ENCODE measurements around the gene FGD3. TPM values are rescaled to one million over a fixed set of nuclear protein-coding genes. Genes with fewer than 3 reads are reported as not detected.

The FGD3 gene
- total RNA-seq = not detected in 2 replicates

GRCh38 chr9:92947268-92948037, at the start of gene FGD3:
Gene FGD3 (plus strand): TSS chr9:92947523. CDS start chr9:92976257, 28,734 bp downstream.

DNA sequence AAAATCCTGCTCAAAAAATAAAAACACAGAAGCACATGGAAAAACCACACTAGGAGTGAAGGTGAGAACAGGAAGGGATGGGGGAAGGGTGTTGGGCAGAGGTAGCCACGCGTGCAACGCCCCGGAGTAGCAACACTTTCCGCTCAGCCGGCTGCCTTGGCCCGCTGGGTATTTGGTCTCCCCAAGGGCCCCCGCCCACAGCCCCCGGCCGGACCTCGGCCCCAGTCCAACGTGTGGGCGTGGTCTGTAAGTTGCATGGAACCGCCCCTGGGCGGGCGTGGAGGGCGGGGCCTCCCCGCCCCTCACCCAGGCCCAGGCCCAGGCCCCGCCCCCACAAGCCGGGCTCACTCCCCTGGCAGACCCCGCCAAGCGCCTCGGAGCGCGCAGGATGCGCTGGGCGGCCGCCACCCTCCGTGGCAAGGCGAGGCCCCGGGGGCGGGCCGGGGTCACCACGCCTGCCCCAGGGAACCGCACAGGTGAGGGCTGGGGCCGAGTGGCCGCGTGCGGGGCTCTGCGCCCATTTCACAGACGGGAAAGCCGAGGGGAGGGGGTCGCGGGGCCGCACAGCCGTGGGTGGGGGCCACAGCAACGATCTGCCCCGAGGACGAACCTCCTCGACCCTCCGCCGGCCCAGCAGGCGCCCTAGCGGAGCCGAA, 111.2 kb downstream of the FGD3 start, which contains the start of gene SUSD3:
Gene SUSD3 (plus strand): TSS at position 347 of the 656 bp plus-strand sequence. CDS start 42 bp downstream, at position 389.

Other genes with a start within 250 kb of the FGD3 start
- 43.8 and 50.5 TPM in 2 replicates for gene BICD2, start 182.7 kb upstream of the FGD3 start, total RNA-seq
- gene ZNF484, start 69.5 kb upstream of the FGD3 start, total RNA-seq = 15.0 and 15.9 TPM in 2 replicates
- gene SUSD3, start 111.2 kb downstream of the FGD3 start, total RNA-seq = 0.13 and 0.22 TPM in 2 replicates
- 52.3 and 68.4 TPM in 2 replicates for gene CARD19, start 148.7 kb downstream of the FGD3 start, total RNA-seq
- gene NINJ1, start 186.7 kb downstream of the FGD3 start, total RNA-seq = 19.7 and 35.0 TPM in 2 replicates
- under 0.01 and 0.07 TPM in 2 replicates for gene WNK2, start 236.6 kb downstream of the FGD3 start, total RNA-seq